OCI-LY7 (cell line): Measurements from ENCODE around the gene NR2F6. TPM values are rescaled to one million over a fixed set of nuclear protein-coding genes. Genes with fewer than 3 reads are reported as not detected.

Experiments used
- BruUV-seq: library from RNA; stranded (reverse); fragments of 400-500 nt; replicated peaks from 2 replicates; lab custom pipeline; 2021; lab: Mats Ljungman, UMichigan
- CTCF ChIA-PET: fragments of 300-600 bp; sonication (Branson Sonifier 250); formaldehyde crosslinking; loops from one replicate; lab custom pipeline; 2022; ENCODE audit warnings: antibody characterized with exemption; ENCODE audit not compliant: unreplicated experiment; lab: Charles Lee
- POLR2A ChIA-PET: fragments of 300-600 bp; sonication (Branson Sonifier 250); formaldehyde crosslinking; loops from one replicate; lab custom pipeline; 2022; ENCODE audit warnings: antibody characterized with exemption; lab: Charles Lee
- DNase-seq: peaks from one replicate; pipeline ENCODE4 v3.0.0-alpha.2; 2015; ENCODE audit warnings: low spot score
- H2AFZ ChIP-seq: fragments of 200-600 bp; sonication (generic), shearing (Covaris generic); 2 replicates; pipeline ENCODE4 v1.6.1; 2014; ENCODE audit warnings: mild to moderate bottlenecking, antibody characterized with exemption, low read length, moderate library complexity
- H3K27ac ChIP-seq: fragments of 200-600 bp; sonication (generic); 2 replicates; pipeline ENCODE4 v1.5.1; 2014; ENCODE audit warnings: mixed run types, low read depth, mild to moderate bottlenecking, moderate library complexity, low read length, inconsistent platforms; ENCODE audit not compliant: poor library complexity, severe bottlenecking
- H3K36me3 ChIP-seq: fragments of 200-600 bp; sonication (generic); 2 replicates; pipeline ENCODE4 v1.6.1; 2014; ENCODE audit warnings: mild to moderate bottlenecking, antibody characterized with exemption, low read length, moderate library complexity, mixed read lengths; ENCODE audit not compliant: insufficient read depth
- H3K4me1 ChIP-seq: fragments of 200-600 bp; sonication (generic); 2 replicates; pipeline ENCODE4 v1.5.1; 2014; ENCODE audit warnings: mild to moderate bottlenecking, low read length; ENCODE audit not compliant: insufficient read depth, poor library complexity, severe bottlenecking
- H3K4me2 ChIP-seq: fragments of 200-600 bp; sonication (generic); 2 replicates; pipeline ENCODE4 v1.6.1; 2014; ENCODE audit warnings: mild to moderate bottlenecking, low read length
- H3K4me3 ChIP-seq: fragments of 200-600 bp; sonication (generic); 2 replicates; pipeline ENCODE4 v1.5.1; 2014; ENCODE audit warnings: mild to moderate bottlenecking, low read depth, low read length; ENCODE audit not compliant: poor library complexity, severe bottlenecking
- H3K79me2 ChIP-seq: fragments of 200-600 bp; sonication (generic); 2 replicates; pipeline ENCODE4 v1.6.1; 2016; ENCODE audit warnings: low read depth, mild to moderate bottlenecking, low read length, moderate library complexity, mixed read lengths; ENCODE audit not compliant: insufficient read depth
- H3K9me2 ChIP-seq: fragments of 200-600 bp; sonication (generic); 2 replicates; pipeline ENCODE4 v1.6.1; 2016; ENCODE audit warnings: mild to moderate bottlenecking, low read length, mixed read lengths; ENCODE audit not compliant: insufficient read depth
- H3K9me3 ChIP-seq: fragments of 200-600 bp; sonication (generic); 2 replicates; pipeline ENCODE4 v1.6.1; 2014; ENCODE audit warnings: mild to moderate bottlenecking, mixed run types, low read length, mixed read lengths
- H4K20me1 ChIP-seq: fragments of 200-600 bp; sonication (generic); 2 replicates; pipeline ENCODE4 v1.6.1; 2014; ENCODE audit warnings: mild to moderate bottlenecking, antibody characterized with exemption, low read length, moderate library complexity, mixed read lengths; ENCODE audit not compliant: insufficient read depth
- CTCF ChIP-seq: fragments of 200-600 bp; sonication (generic); conservative IDR thresholded peaks from 2 replicates; pipeline ENCODE4 v1.5.1; 2014; ENCODE audit warnings: mild to moderate bottlenecking, antibody characterized with exemption, low read length, moderate library complexity, mixed read lengths
- EZH2phosphoT487 ChIP-seq: fragments of 200-600 bp; sonication (generic); IDR thresholded peaks from 2 replicates; pipeline ENCODE4 v1.6.1; 2018; ENCODE audit warnings: low read depth, borderline replicate concordance, mild to moderate bottlenecking, mixed run types, antibody characterized with exemption, low read length, moderate library complexity, mixed read lengths
- intact Hi-C: fragments of 100-400 bp; cut with micrococcal nuclease; formaldehyde crosslinking; loops from one replicate; pipeline ENCODE4 v1.10.0; 2022; ENCODE audit not compliant: unreplicated experiment
- total RNA-seq, 2 experiments: library from RNA; depleted of rRNA in 1 of 2; stranded (reverse); fragments of >200 nt in 1 of 2; shearing (Covaris generic) in 1 of 2; gene quantifications; 2 replicates each; pipeline ENCODE4 v1.2.3, GENCODE V29; 2014 to 2022

Gene NR2F6
- total RNA-seq, 2 experiments from 2014 or later: 33.1 to 39.2 TPM

DNA sequence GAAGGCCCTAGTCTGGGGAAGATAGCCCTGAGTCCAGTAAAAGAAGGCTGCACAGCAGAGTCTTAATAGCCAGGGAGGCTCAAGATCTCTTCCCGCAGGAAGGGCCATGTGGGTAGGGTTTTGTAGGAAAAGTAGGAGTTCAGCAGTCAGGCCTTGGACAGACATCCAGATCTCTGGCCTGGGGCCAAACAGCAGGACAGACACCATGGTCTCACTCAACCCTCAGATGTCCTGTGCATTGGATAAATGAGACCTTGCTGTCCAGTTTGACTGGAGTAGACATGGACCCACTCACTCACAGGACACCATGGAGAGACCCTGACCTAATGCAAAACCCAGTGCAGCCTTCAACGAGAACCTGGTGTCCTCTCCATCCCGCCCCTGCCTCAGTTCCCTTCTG is 15.8 kb downstream of the NR2F6 start:
- peaks cover 48% of the 10 kb centered on the region; the same call in 1 of the 2 replicates for H3K36me3 ChIP-seq
- H3K4me1 ChIP-seq: peaks cover 22% of the 10 kb centered on the region
- no peak overlapping the region for H3K4me2 ChIP-seq
- H3K79me2 ChIP-seq: peaks cover 16% of the 10 kb centered on the region; the same call in 1 of the 2 replicates
- TF ChIP-seq EZH2phosphoT487: no peak
- no peak for TF ChIP-seq CTCF
- intact Hi-C loops: no loop called here
- H3K27ac ChIP-seq: no peak overlapping the region
- H3K4me3 ChIP-seq: no peak overlapping the region
- H3K9me2 ChIP-seq: no peaks in the 10 kb centered on the region
- POLR2A ChIA-PET: no interaction called here
- H4K20me1 ChIP-seq: no peaks in the 10 kb centered on the region
- H3K9me3 ChIP-seq: no peaks in the 10 kb centered on the region
- DNase-seq: no peak
- CTCF ChIA-PET: no interaction called here
- BruUV-seq: no TSS peak
- no peak overlapping the region for H2AFZ ChIP-seq

GRCh38 chr19:17227798-17228367 is 17.8 kb downstream of the NR2F6 start:
- no peaks in the 10 kb centered on the region for H3K9me2 ChIP-seq
- POLR2A ChIA-PET: interaction anchor here (0.6 to 1.0 kb wide), 3 partner anchors 42 to 102 kb away, joined by 3 read pairs; no protein-coding TSS in a partner anchor
- H3K4me3 ChIP-seq: no peak overlapping the region
- no TSS peak for BruUV-seq
- H3K9me3 ChIP-seq: no peaks in the 10 kb centered on the region
- peak overlapping the region; percentile 23; the same call in 1 of the 2 replicates for H3K4me2 ChIP-seq
- H3K27ac ChIP-seq: no peak overlapping the region
- no peak for DNase-seq
- peaks cover 4% of the 10 kb centered on the region; the same call in 1 of the 2 replicates for H3K79me2 ChIP-seq
- no peak for TF ChIP-seq CTCF
- no peak for TF ChIP-seq EZH2phosphoT487
- H3K4me1 ChIP-seq: peaks cover 25% of the 10 kb centered on the region
- no peak overlapping the region for H2AFZ ChIP-seq
- H3K36me3 ChIP-seq: peaks cover 35% of the 10 kb centered on the region; the same call in 1 of the 2 replicates
- intact Hi-C loops: no loop called here
- CTCF ChIA-PET: no interaction called here
- H4K20me1 ChIP-seq: no peaks in the 10 kb centered on the region
